T-cell (primary cell): ENCODE data around the gene PTGER4. TPM values are rescaled to one million over a fixed set of nuclear protein-coding genes. Genes with fewer than 3 reads are reported as not detected.

Experiments used
- ATAC-seq, 4 experiments: fragments of 200-7000 bp in 3 of 4; fragments of 150-1000 bp in 1 of 4; cut with Tn5 transposase; replicated peaks in 1 of 4; 1 replicate in 3 of 4; 2 replicates in 1 of 4; pipeline ENCODE4 v1.10.0; 2021; ENCODE audit warnings: moderate library complexity in 3 of 4, mild to moderate bottlenecking in 2 of 4, moderate number of reproducible peaks in 1 of 4
- CTCF ChIA-PET, 2 donors: fragments of 300-600 bp; sonication (Branson Sonifier 250); formaldehyde crosslinking; loops; one replicate each; lab custom pipeline; 2022; ENCODE audit warnings: antibody characterized with exemption in 2 of 2; lab: Charles Lee
- POLR2A ChIA-PET, 2 donors: fragments of 300-600 bp; sonication (Branson Sonifier 250); formaldehyde crosslinking; loops; one replicate each; lab custom pipeline; 2022; ENCODE audit warnings: antibody characterized with exemption in 2 of 2; lab: Charles Lee
- DNase-seq, 35 experiments: peaks; one replicate each; pipeline versions ENCODE4 v3.0.0 to v3.0.0-alpha.2; 2013 to 2023
- H3K27ac ChIP-seq: one replicate; pipeline ENCODE4 v1.5.1; 2013; ENCODE audit warnings: low read length
- H3K27me3 ChIP-seq, 2 experiments: replicated peaks in 1 of 2; 1 replicate in 1 of 2; 2 replicates in 1 of 2; pipeline versions ENCODE4 v1.6.1 to v1.7.0; 2013; ENCODE audit warnings: low read length in 1 of 2, mixed read lengths in 1 of 2; ENCODE audit not compliant: control insufficient read depth in 2 of 2, insufficient read depth in 2 of 2; ENCODE audit errors: extremely low read depth in 1 of 2
- H3K36me3 ChIP-seq, 2 donors: 1 replicate in 1 of 2; 2 replicates in 1 of 2; pipeline versions ENCODE4 v1.6.1 to v1.7.0; 2013; ENCODE audit warnings: low read length in 1 of 2; ENCODE audit not compliant: control insufficient read depth in 2 of 2, insufficient read depth in 1 of 2; ENCODE audit errors: extremely low read depth in 1 of 2
- H3K4me1 ChIP-seq, 2 experiments: 1 replicate in 1 of 2; 2 replicates in 1 of 2; pipeline versions ENCODE4 v1.6.1 to v1.7.0; 2013; ENCODE audit warnings: low read length in 2 of 2, mixed read lengths in 1 of 2; ENCODE audit not compliant: insufficient read depth in 2 of 2, control insufficient read depth in 1 of 2; ENCODE audit errors: extremely low read depth in 1 of 2
- H3K4me3 ChIP-seq, 2 donors: 1 replicate in 1 of 2; 2 replicates in 1 of 2; pipeline versions ENCODE4 v1.5.1 to v1.7.0; 2013; ENCODE audit warnings: mild to moderate bottlenecking in 2 of 2, low read length in 1 of 2, moderate library complexity in 1 of 2; ENCODE audit not compliant: control insufficient read depth in 1 of 2; ENCODE audit errors: extremely low read depth in 1 of 2
- H3K9me3 ChIP-seq: 2 replicates; pipeline ENCODE4 v1.7.0; 2013
- H3K27ac Mint-ChIP-seq, 2 donors: one replicate each; pipeline ENCODE4 v1.8.0; 2020 to 2021; ENCODE audit warnings: mild to moderate bottlenecking in 2 of 2, mixed read lengths in 2 of 2
- H3K27me3 Mint-ChIP-seq, 2 donors: one replicate each; pipeline ENCODE4 v1.8.0; 2021 to 2022; ENCODE audit warnings: mixed read lengths in 2 of 2
- H3K36me3 Mint-ChIP-seq: one replicate; pipeline ENCODE4 v1.8.0; 2021; ENCODE audit warnings: mixed read lengths
- H3K4me1 Mint-ChIP-seq, 3 donors: one replicate each; pipeline ENCODE4 v1.8.0; 2020 to 2022; ENCODE audit warnings: mixed read lengths in 3 of 3, mild to moderate bottlenecking in 1 of 3
- H3K4me3 Mint-ChIP-seq, 3 donors: one replicate each; pipeline ENCODE4 v1.8.0; 2020 to 2022; ENCODE audit warnings: mild to moderate bottlenecking in 3 of 3, mixed read lengths in 3 of 3, moderate library complexity in 3 of 3
- H3K9me3 Mint-ChIP-seq, 3 donors: one replicate each; pipeline ENCODE4 v1.8.0; 2020 to 2022; ENCODE audit warnings: mixed read lengths in 3 of 3
- WGBS: methylation state at CpG from one replicate; pipeline ENCODE4 v1.1.5; 2013; ENCODE audit warnings: missing lambda C conversion rate; ENCODE audit not compliant: insufficient coverage; 5-methylcytosine and 5-hydroxymethylcytosine counted together
- total RNA-seq, 35 experiments: library from RNA in 6 of 35; stranded (reverse) in 6 of 35; fragments of 120-200 nt in 1 of 35; gene quantifications; one replicate each; pipeline versions ENCODE4 v1.2.1 to v1.2.4 and lab custom pipeline; 2013 to 2026

Gene PTGER4
- total RNA-seq, 5 donors from 2014 or later (not counting 1 experiment from before 2014, with no cell fraction given) = 51.3 to 421 (median 57.3) TPM

- Histone ChIP-seq H3K27ac (peak overlapping the region; percentile 96), H3K9me3 (no peaks in the 10 kb centered on the region), H3K4me1 (peaks cover 30 to 49% of the 10 kb centered on the region in 2 experiments), H3K36me3 (peaks cover 0 to 4% of the 10 kb centered on the region in 2 donors), H3K4me3 (peak overlapping the region; percentile 90 to 95), H3K27me3 (no peaks in the 10 kb centered on the region)
- H3K9me3 Mint-ChIP-seq = no peaks in the 10 kb centered on the region
- ATAC-seq (no peak), DNase-seq (no peak)
- peaks cover 53 to 83% (median 62%) of the 10 kb centered on the region in 3 donors for H3K4me1 Mint-ChIP-seq
- peak overlapping the region; percentile 92 to 100 (median 99) for H3K4me3 Mint-ChIP-seq
- ChIA-PET CTCF (no interaction called here), POLR2A (interaction anchor here (0.7 to 2.9 kb wide), 5 partner anchors 122 to 294 kb away, joined by 3 to 25 read pairs (median 4); no protein-coding TSS in a partner anchor)
- H3K27ac Mint-ChIP-seq = peak overlapping the region; percentile 95 to 99
- H3K36me3 Mint-ChIP-seq = peaks cover 25% of the 10 kb centered on the region
- H3K27me3 Mint-ChIP-seq = no peaks in the 10 kb centered on the region
- WGBS = 5% methylated on average over 4 of the region's 12 CpGs
These were observed 1.1 kb upstream of the PTGER4 start for GRCh38 chr5:40678460-40679147.

- Mint-ChIP-seq H3K4me1 (peaks cover 53 to 82% (median 62%) of the 10 kb centered on the region in 3 donors), H3K27me3 (no peaks in the 10 kb centered on the region), H3K9me3 (no peaks in the 10 kb centered on the region), H3K4me3 (peak overlapping the region; percentile 92 to 100 (median 99)), H3K27ac (peak overlapping the region; percentile 95 to 99), H3K36me3 (peaks cover 25% of the 10 kb centered on the region)
- H3K9me3 ChIP-seq = no peaks in the 10 kb centered on the region
- DNase-seq = peak; percentile 78 to 94 (median 85)
- peaks cover 0 to 7% of the 10 kb centered on the region in 2 donors for H3K36me3 ChIP-seq
- peak overlapping the region; percentile 96 for H3K27ac ChIP-seq
- WGBS = 0% methylated on average over 30 of the region's 60 CpGs
- ChIA-PET POLR2A (interaction anchor here (0.6 to 2.9 kb wide), 9 partner anchors 11 to 453 kb away, joined by 3 to 25 read pairs (median 4); no protein-coding TSS in a partner anchor), CTCF (interaction anchor here (0.6 to 1.5 kb wide), 3 partner anchors 17 to 274 kb away, joined by 3 to 4 read pairs (median 4); no protein-coding TSS in a partner anchor)
- peak overlapping the region; percentile 90 to 95 for H3K4me3 ChIP-seq
- no peaks in the 10 kb centered on the region for H3K27me3 ChIP-seq
- peak; percentile 75 to 78 (median 76) for ATAC-seq
- H3K4me1 ChIP-seq = peaks cover 30 to 46% of the 10 kb centered on the region in 2 experiments
These were observed 385 bp upstream of the PTGER4 start for GRCh38 chr5:40679148-40679912.

DNA sequence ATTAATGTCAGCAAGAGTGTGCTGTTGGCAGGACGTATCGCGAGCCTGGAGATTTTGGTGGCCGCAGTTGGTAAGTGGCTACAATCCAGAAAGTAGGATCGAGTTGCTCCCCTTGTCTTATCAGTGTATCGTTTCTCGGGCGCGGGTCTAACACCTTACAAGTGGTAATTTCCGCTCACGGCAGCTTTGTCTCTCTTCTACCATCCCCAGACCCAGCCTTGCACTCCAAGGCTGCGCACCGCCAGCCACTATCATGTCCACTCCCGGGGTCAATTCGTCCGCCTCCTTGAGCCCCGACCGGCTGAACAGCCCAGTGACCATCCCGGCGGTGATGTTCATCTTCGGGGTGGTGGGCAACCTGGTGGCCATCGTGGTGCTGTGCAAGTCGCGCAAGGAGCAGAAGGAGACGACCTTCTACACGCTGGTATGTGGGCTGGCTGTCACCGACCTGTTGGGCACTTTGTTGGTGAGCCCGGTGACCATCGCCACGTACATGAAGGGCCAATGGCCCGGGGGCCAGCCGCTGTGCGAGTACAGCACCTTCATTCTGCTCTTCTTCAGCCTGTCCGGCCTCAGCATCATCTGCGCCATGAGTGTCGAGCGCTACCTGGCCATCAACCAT, 1.1 kb downstream of the PTGER4 start:
- Histone ChIP-seq H3K36me3 (peaks cover 0 to 20% of the 10 kb centered on the region in 2 donors), H3K4me3 (peak overlapping the region; percentile 80 to 90), H3K27ac (peak overlapping the region; percentile 96), H3K27me3 (no peaks in the 10 kb centered on the region), H3K4me1 (peaks cover 18 to 44% of the 10 kb centered on the region in 2 experiments), H3K9me3 (no peaks in the 10 kb centered on the region)
- POLR2A ChIA-PET = interaction anchor here (0.6 to 2.9 kb wide), 6 partner anchors 27 to 275 kb away, joined by 3 to 25 read pairs (median 6); no protein-coding TSS in a partner anchor
- 1% methylated on average over 32 of the region's 37 CpGs for WGBS
- Mint-ChIP-seq H3K9me3 (no peaks in the 10 kb centered on the region), H3K27ac (peak overlapping the region; percentile 98 to 99), H3K27me3 (no peaks in the 10 kb centered on the region), H3K4me1 (peaks cover 51 to 82% (median 63%) of the 10 kb centered on the region in 3 donors), H3K4me3 (peak overlapping the region; percentile 92 to 100 (median 99)), H3K36me3 (peaks cover 33% of the 10 kb centered on the region)
- peak in 34 of 35 experiments; percentile 22 to 71 (median 49) for DNase-seq
- ATAC-seq = peak in 1 of 4 experiments; percentile 13
- CTCF ChIA-PET = interaction anchor here (1.2 to 1.5 kb wide), 3 partner anchors 11 to 244 kb away, joined by 3 to 6 read pairs (median 4); no protein-coding TSS in a partner anchor

GRCh38 chr5:40681363-40682153, 1.8 kb downstream of the PTGER4 start:
- H3K9me3 Mint-ChIP-seq = no peaks in the 10 kb centered on the region
- ChIA-PET CTCF (interaction anchor here (0.6 to 1.2 kb wide), 3 partner anchors 11 to 630 kb away, joined by 3 to 6 read pairs (median 3); no protein-coding TSS in a partner anchor), POLR2A (interaction anchor here (0.5 to 5.2 kb wide), 9 partner anchors 12 to 293 kb away, joined by 3 to 52 read pairs (median 5); no protein-coding TSS in a partner anchor)
- H3K4me3 ChIP-seq = peak overlapping the region; percentile 80 to 90
- DNase-seq (peak in 24 of 35 experiments; percentile 8 to 56 (median 33)), ATAC-seq (peak in 1 of 4 experiments; percentile 1)
- H3K36me3 ChIP-seq = peaks cover 0 to 22% of the 10 kb centered on the region in 2 donors
- H3K4me3 Mint-ChIP-seq = peak overlapping the region; percentile 92 to 100 (median 99)
- no peaks in the 10 kb centered on the region for H3K27me3 ChIP-seq
- H3K27me3 Mint-ChIP-seq = no peaks in the 10 kb centered on the region
- H3K27ac Mint-ChIP-seq = peak overlapping the region; percentile 98 to 99
- under 1% methylated on average over 63 of the region's 67 CpGs for WGBS
- no peaks in the 10 kb centered on the region for H3K9me3 ChIP-seq
- peaks cover 51 to 82% (median 63%) of the 10 kb centered on the region in 3 donors for H3K4me1 Mint-ChIP-seq
- H3K4me1 ChIP-seq = peaks cover 13 to 43% of the 10 kb centered on the region in 2 experiments
- peak overlapping the region; percentile 96 for H3K27ac ChIP-seq
- peaks cover 39% of the 10 kb centered on the region for H3K36me3 Mint-ChIP-seq

- Mint-ChIP-seq H3K4me1 (peaks cover 49 to 82% (median 61%) of the 10 kb centered on the region in 3 donors), H3K9me3 (no peaks in the 10 kb centered on the region), H3K4me3 (peak overlapping the region; percentile 92 to 100 (median 99)), H3K36me3 (peaks cover 42% of the 10 kb centered on the region), H3K27me3 (no peaks in the 10 kb centered on the region), H3K27ac (peak overlapping the region; percentile 98 to 99)
- Histone ChIP-seq H3K36me3 (peaks cover 0 to 26% of the 10 kb centered on the region in 2 donors), H3K27me3 (no peaks in the 10 kb centered on the region), H3K9me3 (no peaks in the 10 kb centered on the region), H3K27ac (peak overlapping the region; percentile 96), H3K4me3 (peak overlapping the region; percentile 80 to 90), H3K4me1 (peaks cover 15 to 35% of the 10 kb centered on the region in 2 experiments)
- 0% methylated on average over 4 of the region's 16 CpGs for WGBS
- ChIA-PET POLR2A (interaction anchor here (0.5 to 5.2 kb wide), 6 partner anchors 11 to 293 kb away, joined by 3 to 52 read pairs (median 4); no protein-coding TSS in a partner anchor), CTCF (interaction anchor here (0.6 to 0.7 kb wide), 3 partner anchors 29 to 630 kb away, joined by 3 to 4 read pairs (median 3); no protein-coding TSS in a partner anchor)
- no peak for ATAC-seq
- DNase-seq = no peak
These were observed 2.7 kb downstream of the PTGER4 start for GRCh38 chr5:40682154-40683017.
